ENCODE results near the gene GTF2IRD1. TPM values are rescaled to one million over a fixed set of nuclear protein-coding genes. Genes with fewer than 3 reads are reported as not detected.
"Not testable (repeated sequence)": the region's sequence is repeated elsewhere in the genome, so short reads cannot be mapped to it uniquely, and the experiment has no call there.

GTF2IRD1 gene
- total RNA-seq, 1 donor from 2014 or later, result 18.2 TPM

- H3K4me3 ChIP-seq (ENCODE audit: low read depth, low read length), result no peak overlapping the region
- FAIRE-seq, result no peak
- H3K27me3 ChIP-seq (ENCODE audit: control insufficient read depth, insufficient read depth, low read length), result no peaks in the 10 kb centered on the region
- H3K36me3 ChIP-seq (ENCODE audit: control insufficient read depth, insufficient read depth, low read length), result peaks cover 10% of the 10 kb centered on the region
- peak; percentile 82 for DNase-seq (ENCODE audit: low read depth)
- TF ChIP-seq, protein P1, sequence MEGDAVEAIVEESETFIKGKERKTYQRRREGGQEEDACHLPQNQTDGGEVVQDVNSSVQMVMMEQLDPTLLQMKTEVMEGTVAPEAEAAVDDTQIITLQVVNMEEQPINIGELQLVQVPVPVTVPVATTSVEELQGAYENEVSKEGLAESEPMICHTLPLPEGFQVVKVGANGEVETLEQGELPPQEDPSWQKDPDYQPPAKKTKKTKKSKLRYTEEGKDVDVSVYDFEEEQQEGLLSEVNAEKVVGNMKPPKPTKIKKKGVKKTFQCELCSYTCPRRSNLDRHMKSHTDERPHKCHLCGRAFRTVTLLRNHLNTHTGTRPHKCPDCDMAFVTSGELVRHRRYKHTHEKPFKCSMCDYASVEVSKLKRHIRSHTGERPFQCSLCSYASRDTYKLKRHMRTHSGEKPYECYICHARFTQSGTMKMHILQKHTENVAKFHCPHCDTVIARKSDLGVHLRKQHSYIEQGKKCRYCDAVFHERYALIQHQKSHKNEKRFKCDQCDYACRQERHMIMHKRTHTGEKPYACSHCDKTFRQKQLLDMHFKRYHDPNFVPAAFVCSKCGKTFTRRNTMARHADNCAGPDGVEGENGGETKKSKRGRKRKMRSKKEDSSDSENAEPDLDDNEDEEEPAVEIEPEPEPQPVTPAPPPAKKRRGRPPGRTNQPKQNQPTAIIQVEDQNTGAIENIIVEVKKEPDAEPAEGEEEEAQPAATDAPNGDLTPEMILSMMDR (IDR thresholded peaks at IDR 0.05; ENCODE audit: insufficient read depth, low read length, severe bottlenecking), result no peak
Observed at GRCh38 chr7:74525881-74526280, 72.2 kb downstream of the GTF2IRD1 start.

GRCh38 chr7:74526780-74527179 is 73.1 kb downstream of the GTF2IRD1 start:
- FAIRE-seq, result no peak
- peaks cover 7% of the 10 kb centered on the region for H3K36me3 ChIP-seq (ENCODE audit: control insufficient read depth, insufficient read depth, low read length)
- TF ChIP-seq, protein P1 (IDR thresholded peaks at IDR 0.05; ENCODE audit: insufficient read depth, low read length, severe bottlenecking), result no peak
- no peaks in the 10 kb centered on the region for H3K27me3 ChIP-seq (ENCODE audit: control insufficient read depth, insufficient read depth, low read length)
- H3K4me3 ChIP-seq (ENCODE audit: low read depth, low read length), result no peak overlapping the region
- DNase-seq (ENCODE audit: low read depth), result no peak

- no peaks in the 10 kb centered on the region for H3K27me3 ChIP-seq (ENCODE audit: control insufficient read depth, insufficient read depth, low read length)
- H3K36me3 ChIP-seq (ENCODE audit: control insufficient read depth, insufficient read depth, low read length), result peaks cover 6% of the 10 kb centered on the region
- DNase-seq (ENCODE audit: low read depth), result peak; percentile 21
- no peak overlapping the region for H3K4me3 ChIP-seq (ENCODE audit: low read depth, low read length)
- FAIRE-seq, result no peak
- TF ChIP-seq, protein P1 (IDR thresholded peaks at IDR 0.05; ENCODE audit: insufficient read depth, low read length, severe bottlenecking), result no peak
Observed at GRCh38 chr7:74527842-74528241, 74.1 kb downstream of the GTF2IRD1 start.

GRCh38 chr7:74528773-74529172 is 75.1 kb downstream of the GTF2IRD1 start:
- not testable (repeated sequence) for FAIRE-seq; DNase-seq (ENCODE audit: low read depth); H3K4me3 ChIP-seq (ENCODE audit: low read depth, low read length); H3K27me3 ChIP-seq (ENCODE audit: control insufficient read depth, insufficient read depth, low read length); H3K36me3 ChIP-seq (ENCODE audit: control insufficient read depth, insufficient read depth, low read length)

GRCh38 chr7:74535951-74536356 is 82.2 kb downstream of the GTF2IRD1 start:
- no peak for DNase-seq (ENCODE audit: low read depth)
- TF ChIP-seq, protein P1 (IDR thresholded peaks at IDR 0.05; ENCODE audit: insufficient read depth, low read length, severe bottlenecking), result no peak
- FAIRE-seq, result no peak
- Histone ChIP-seq H3K4me3 (ENCODE audit: low read depth, low read length) (no peak overlapping the region), H3K27me3 (ENCODE audit: control insufficient read depth, insufficient read depth, low read length) (no peaks in the 10 kb centered on the region), H3K36me3 (ENCODE audit: control insufficient read depth, insufficient read depth, low read length) (peaks cover 10% of the 10 kb centered on the region)

- not testable (repeated sequence) for DNase-seq (ENCODE audit: low read depth); H3K4me3 ChIP-seq (ENCODE audit: low read depth, low read length); H3K27me3 ChIP-seq (ENCODE audit: control insufficient read depth, insufficient read depth, low read length); FAIRE-seq
- H3K36me3 ChIP-seq (ENCODE audit: control insufficient read depth, insufficient read depth, low read length), result peaks cover 11% of the 10 kb centered on the region
Observed at GRCh38 chr7:74541937-74542336, 88.2 kb downstream of the GTF2IRD1 start.

DNA sequence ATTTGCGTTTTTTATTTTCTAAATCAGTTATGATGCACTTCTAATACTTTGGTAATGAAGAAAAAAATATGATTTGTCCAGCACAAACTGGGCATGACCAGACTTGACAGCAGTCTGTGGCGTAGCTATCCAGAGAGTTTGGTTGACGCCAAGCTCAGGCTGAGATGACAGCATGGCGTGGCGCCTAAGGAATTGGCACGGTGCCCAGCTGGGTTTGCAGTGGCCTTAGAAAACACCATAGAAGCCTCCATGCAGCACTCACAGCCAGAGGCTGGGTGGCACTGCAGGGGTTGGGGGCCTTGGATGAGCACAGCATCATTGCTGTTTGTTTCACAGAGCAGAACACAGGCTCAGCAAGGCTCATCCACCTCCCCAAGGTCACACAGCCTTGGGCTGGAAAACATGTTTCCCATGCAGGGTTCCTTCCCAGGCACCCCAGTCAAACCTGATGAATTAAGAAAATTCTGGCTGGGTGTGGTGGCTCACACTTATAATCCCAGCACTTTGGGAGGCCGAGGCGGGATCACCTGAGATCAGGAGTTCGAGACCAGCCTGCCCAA is 88.9 kb downstream of the GTF2IRD1 start:
- Histone ChIP-seq H3K36me3 (ENCODE audit: control insufficient read depth, insufficient read depth, low read length) (peaks cover 15% of the 10 kb centered on the region), H3K27me3 (ENCODE audit: control insufficient read depth, insufficient read depth, low read length) (no peaks in the 10 kb centered on the region), H3K4me3 (ENCODE audit: low read depth, low read length) (no peak overlapping the region)
- TF ChIP-seq, protein P1 (IDR thresholded peaks at IDR 0.05; ENCODE audit: insufficient read depth, low read length, severe bottlenecking), result no peak
- FAIRE-seq (no peak), DNase-seq (ENCODE audit: low read depth) (peak; percentile 89)
